Measurements from ENCODE around the gene SYN1.

Gene SYN1

DNA sequence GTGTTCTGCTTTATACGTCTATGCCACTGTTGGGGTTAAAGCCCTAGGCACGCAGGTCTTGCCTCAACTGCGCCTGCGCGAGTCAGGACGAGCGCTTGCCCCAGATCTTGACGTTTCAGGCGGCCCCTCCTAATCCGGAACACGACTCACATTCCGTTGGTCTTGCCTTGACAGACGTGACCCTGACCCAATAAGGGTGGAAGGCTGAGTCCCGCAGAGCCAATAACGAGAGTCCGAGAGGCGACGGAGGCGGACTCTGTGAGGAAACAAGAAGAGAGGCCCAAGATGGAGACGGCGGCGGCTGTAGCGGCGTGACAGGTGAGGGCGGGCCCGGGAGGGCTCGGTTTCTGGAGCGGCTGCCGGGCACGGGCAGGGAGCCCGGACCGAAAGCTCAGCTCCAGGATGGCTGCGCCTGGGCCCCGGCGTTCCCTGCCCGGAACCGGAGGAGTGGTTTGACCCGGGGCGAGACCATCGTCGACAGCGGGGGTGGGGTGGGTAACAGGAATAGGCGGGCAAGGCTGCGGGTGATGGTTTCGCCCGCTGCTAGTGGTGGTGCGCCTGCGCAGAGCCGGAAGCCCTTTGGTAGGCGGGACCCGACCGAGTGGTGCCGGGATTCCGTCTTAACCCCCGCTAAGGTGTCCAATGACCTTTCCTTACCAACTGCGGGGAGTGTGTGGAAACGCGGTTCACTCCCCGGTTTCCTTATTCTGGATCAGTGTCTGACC, 58.6 kb downstream of the SYN1 start, which contains the start of gene ARAF:
ARAF (plus strand) TSS at position 272 of the 725 bp plus-strand sequence. CDS start 1,763 bp downstream, outside the sequence.
- peak; percentile 98 for DNase-seq (ENCODE audit: low read depth)
- H3K4me3 ChIP-seq (ENCODE audit: low read length): peak within 1 kb of the TSS; percentile 78

DNA sequence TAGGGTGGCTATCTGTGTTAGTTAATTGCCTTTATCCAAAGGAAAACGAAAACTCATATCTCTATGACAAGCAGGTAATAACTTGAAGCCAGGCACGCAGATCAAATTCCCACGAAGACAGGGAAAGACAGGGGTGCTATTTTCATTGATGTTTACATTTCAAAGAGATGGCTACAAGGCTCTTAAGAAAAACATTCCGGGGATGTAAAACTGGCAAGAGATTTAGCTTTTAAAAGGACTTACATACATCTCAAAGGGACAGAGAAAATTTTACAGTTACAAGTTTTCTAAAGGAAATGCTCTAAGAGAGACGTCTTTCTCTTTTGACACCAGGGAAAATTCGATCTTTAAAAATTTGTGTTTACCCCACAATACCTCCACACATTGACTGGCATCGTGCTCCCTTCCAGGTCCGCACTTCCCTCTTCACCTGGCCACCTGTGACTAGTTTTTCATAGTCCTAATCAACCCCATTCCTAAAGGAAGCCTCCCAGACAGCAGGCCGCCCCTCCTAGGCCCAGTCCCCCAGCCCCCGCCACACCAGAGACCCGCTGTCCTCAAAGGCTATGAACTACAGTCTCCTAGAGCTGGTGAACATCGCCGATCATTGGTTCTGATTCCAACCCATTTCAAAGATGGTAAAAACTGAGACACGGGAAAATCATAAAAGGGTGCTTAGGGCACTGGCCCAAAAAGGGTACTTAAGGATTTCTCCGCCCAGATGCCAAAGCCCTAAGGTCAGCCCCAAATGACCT, 59.3 kb downstream of the SYN1 start:
- DNase-seq (ENCODE audit: low read depth): no peak
- peak overlapping the region; percentile 78 for H3K4me3 ChIP-seq (ENCODE audit: low read length)
- TF ChIP-seq, protein P1, sequence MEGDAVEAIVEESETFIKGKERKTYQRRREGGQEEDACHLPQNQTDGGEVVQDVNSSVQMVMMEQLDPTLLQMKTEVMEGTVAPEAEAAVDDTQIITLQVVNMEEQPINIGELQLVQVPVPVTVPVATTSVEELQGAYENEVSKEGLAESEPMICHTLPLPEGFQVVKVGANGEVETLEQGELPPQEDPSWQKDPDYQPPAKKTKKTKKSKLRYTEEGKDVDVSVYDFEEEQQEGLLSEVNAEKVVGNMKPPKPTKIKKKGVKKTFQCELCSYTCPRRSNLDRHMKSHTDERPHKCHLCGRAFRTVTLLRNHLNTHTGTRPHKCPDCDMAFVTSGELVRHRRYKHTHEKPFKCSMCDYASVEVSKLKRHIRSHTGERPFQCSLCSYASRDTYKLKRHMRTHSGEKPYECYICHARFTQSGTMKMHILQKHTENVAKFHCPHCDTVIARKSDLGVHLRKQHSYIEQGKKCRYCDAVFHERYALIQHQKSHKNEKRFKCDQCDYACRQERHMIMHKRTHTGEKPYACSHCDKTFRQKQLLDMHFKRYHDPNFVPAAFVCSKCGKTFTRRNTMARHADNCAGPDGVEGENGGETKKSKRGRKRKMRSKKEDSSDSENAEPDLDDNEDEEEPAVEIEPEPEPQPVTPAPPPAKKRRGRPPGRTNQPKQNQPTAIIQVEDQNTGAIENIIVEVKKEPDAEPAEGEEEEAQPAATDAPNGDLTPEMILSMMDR (conservative IDR thresholded peaks at IDR 0.05; ENCODE audit: low read depth, low read length): no peak

More for the DNA sequence above, 58.6 kb downstream of the SYN1 start, which contains the start of gene ARAF:
- TF ChIP-seq, protein P1 (conservative IDR thresholded peaks at IDR 0.05; ENCODE audit: low read depth, low read length): no peak

DNA sequence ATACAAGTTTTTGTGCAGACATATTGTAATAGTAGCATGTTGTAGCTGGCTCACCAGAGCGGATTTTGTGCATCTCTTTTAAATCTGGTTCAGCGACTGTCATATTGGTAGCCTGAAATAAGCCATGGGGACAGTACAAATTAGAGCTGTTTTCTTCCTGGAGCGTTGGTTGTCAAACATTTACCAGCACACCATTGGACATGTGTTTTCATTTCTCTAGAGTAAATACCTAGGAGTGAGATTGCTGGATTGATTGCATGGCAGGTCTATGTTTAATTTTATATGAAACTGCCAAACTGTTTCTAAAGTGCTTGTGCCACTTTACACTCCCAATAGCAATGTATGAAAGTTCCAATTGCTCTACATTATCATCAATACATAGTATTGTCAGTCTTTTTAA, 61.2 kb downstream of the SYN1 start:
- TF ChIP-seq, protein P1 (conservative IDR thresholded peaks at IDR 0.05; ENCODE audit: low read depth, low read length): no peak
- DNase-seq (ENCODE audit: low read depth): no peak
- no peak overlapping the region for H3K4me3 ChIP-seq (ENCODE audit: low read length)

DNA sequence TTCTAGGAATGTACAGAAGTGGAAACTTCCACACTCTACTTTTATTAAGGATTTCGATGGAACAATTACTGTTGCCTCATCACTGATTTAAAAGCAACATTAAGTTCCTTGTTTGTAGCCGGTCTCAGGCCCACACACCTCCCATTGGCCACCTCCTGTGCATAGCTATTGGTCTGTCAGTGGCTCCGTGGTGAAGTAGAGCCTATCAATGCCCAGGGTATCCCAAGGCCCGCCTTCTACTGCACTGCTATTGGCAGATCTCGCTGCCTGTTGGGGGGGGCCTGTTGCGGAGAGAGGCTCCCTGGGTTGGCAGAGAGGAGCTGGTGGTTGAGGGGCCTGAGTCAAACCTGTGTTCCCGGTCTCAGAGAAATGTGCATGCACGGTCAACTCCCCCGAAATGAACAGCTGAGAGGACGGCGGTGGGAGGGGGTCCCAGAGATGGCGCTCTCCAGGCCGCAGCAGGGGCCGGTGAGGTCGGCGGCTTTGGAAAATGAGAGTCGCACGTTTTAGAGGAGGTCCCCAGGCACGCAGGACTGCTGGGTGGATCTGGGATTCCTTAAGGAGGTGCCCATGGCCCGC, 63.5 kb downstream of the SYN1 start:
- DNase-seq (ENCODE audit: low read depth): peak; percentile 75
- TF ChIP-seq, protein P1 (conservative IDR thresholded peaks at IDR 0.05; ENCODE audit: low read depth, low read length): no peak
- peak overlapping the region; percentile 51 for H3K4me3 ChIP-seq (ENCODE audit: low read length)

DNA sequence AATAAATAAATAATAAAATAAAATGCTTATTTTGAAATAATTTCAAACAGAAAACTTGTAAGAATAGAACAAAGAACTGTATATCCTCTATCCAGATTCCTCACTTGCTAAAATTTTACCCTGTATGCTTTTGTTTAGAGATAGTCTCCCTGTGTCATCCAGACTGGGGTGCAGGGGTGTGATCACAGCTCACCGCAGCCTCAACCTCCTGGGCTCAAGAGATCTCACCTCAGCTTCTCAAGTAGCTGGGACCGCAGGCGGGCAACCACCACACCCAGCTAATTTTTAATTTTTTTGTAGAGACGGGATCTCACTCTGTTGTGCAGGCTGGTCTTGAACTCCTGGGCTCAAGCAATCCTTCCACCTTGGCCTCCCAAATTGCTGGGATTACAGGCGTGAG, 76.2 kb downstream of the SYN1 start:
- TF ChIP-seq, protein P1 (conservative IDR thresholded peaks at IDR 0.05; ENCODE audit: low read depth, low read length): no peak
- DNase-seq (ENCODE audit: low read depth): no peak
- H3K4me3 ChIP-seq (ENCODE audit: low read length): no peak overlapping the region

DNA sequence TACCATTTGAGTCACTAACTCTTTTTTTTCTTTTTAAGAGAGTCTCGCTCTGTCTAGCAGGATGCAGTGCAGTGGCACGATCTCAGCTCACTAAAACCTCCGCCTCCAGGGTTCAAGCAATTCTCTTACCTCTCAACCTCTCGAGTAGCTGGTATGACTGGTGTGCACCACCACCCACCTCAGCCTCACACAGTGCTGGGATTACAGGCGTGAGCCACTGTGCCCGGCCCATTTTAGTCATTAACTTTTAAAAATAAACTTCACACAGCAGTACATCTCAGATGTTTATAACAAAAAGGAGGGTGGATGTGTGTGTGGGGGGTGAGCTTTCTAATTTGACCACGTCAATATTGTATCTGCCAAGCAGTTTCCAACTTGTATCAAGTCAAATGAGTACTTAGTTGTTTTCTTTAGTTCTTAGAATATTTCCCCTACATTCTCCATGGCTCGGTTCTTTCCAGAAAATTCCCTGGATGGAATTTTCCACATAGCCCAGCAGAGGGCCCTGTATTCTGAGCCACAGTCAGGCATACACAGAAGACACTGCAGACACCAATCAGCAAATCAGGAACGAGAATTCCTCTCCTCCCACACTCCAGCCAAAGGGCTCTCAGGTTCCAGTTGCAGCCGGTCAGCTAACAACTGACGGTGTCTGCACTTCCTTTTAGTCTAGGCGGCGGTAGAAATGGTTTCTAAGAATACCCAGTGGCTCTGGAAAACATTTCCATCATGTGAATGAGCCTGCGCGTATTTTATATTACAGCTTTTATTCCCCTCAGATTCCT, 78.7 kb downstream of the SYN1 start:
- DNase-seq (ENCODE audit: low read depth): peak; percentile 74
- TF ChIP-seq, protein P1 (conservative IDR thresholded peaks at IDR 0.05; ENCODE audit: low read depth, low read length): peak; percentile 57
- H3K4me3 ChIP-seq (ENCODE audit: low read length): no peak overlapping the region
